HepG2 (cell line): ENCODE measurements around the gene DENND2A. TPM values are rescaled to one million over a fixed set of nuclear protein-coding genes. Genes with fewer than 3 reads are reported as not detected.

Experiments
- ATAC-seq: fragments of 200-7000 bp; cut with Tn5 transposase; 3 replicates; pipeline ENCODE4 v1.9.1; 2020; ENCODE audit warnings: mild to moderate bottlenecking, moderate library complexity
- BruUV-seq: library from RNA; stranded (reverse); fragments of 400-500 nt; replicated peaks from 2 replicates; lab custom pipeline; 2021; lab: Mats Ljungman, UMichigan
- CTCF ChIA-PET: fragments of 300-600 bp; formaldehyde crosslinking; extraction: SDS; loops from one replicate; lab custom pipeline; 2021; ENCODE audit warnings: low total read pairs, inconsistent platforms, low intra/inter-chr PET ratio; lab: Yijun Ruan, JAX
- POLR2A ChIA-PET: fragments of 350-600 bp; sonication (Branson Sonifier 250); formaldehyde crosslinking; loops from one replicate; lab custom pipeline; 2020; ENCODE audit warnings: antibody characterized with exemption, inconsistent platforms; lab: Yijun Ruan, JAX
- DNase-seq: peaks from one replicate; pipeline ENCODE4 v3.0.0-alpha.2; 2015; ENCODE audit warnings: low spot score
- FAIRE-seq: peaks from 3 replicates; lab custom pipeline; 2011; peaks lifted over from hg19 to GRCh38; lab: Jason Lieb, UNC
- H2AFZ ChIP-seq: one replicate; pipeline ENCODE4 v1.6.1; 2011; ENCODE audit warnings: low read length, inconsistent platforms
- H3K27ac ChIP-seq: fragments of 300-600 bp; 3 replicates; pipeline ENCODE4 v1.8.0; 2011; ENCODE audit warnings: mixed run types, mild to moderate bottlenecking, mixed read lengths, low read length, inconsistent platforms; ENCODE audit not compliant: insufficient read depth; ENCODE audit errors: extremely low read length
- H3K27me3 ChIP-seq, 2 experiments: fragments of 200-600 bp in 1 of 2; 2 replicates in 1 of 2; 3 replicates in 1 of 2; pipeline versions ENCODE4 v1.6.0 to v1.8.0; 2011; ENCODE audit warnings: low read length in 2 of 2, mild to moderate bottlenecking in 2 of 2, moderate library complexity in 2 of 2, inconsistent platforms in 1 of 2; ENCODE audit not compliant: insufficient read depth in 2 of 2, control insufficient read depth in 1 of 2
- H3K36me3 ChIP-seq, 2 experiments: fragments of 200-600 bp in 1 of 2; replicated peaks in 1 of 2; 2 replicates in 1 of 2; 3 replicates in 1 of 2; pipeline versions ENCODE4 v1.5.1 to v1.8.0; 2011; ENCODE audit warnings: low read length in 2 of 2, inconsistent platforms in 1 of 2; ENCODE audit not compliant: insufficient read depth in 2 of 2, control insufficient read depth in 1 of 2
- H3K4me1 ChIP-seq: 2 replicates; pipeline ENCODE4 v1.5.1; 2012; ENCODE audit warnings: low read length, inconsistent platforms; ENCODE audit not compliant: insufficient read depth
- H3K4me2 ChIP-seq: 2 replicates; pipeline ENCODE4 v1.6.0; 2011; ENCODE audit warnings: low read depth, low read length, inconsistent platforms
- H3K4me3 ChIP-seq, 3 experiments: fragments of 200-600 bp in 1 of 3; sonication (generic), shearing (Covaris generic) in 1 of 3; replicated peaks in 1 of 3; 2 replicates each; pipeline ENCODE4 v1.5.1; 2011 to 2016; ENCODE audit warnings: low read length in 3 of 3, inconsistent platforms in 2 of 3, low read depth in 2 of 3, mild to moderate bottlenecking in 2 of 3, control low read depth in 1 of 3, mixed read lengths in 1 of 3; ENCODE audit not compliant: insufficient read depth in 1 of 3
- H3K79me2 ChIP-seq: one replicate; pipeline ENCODE4 v1.6.1; 2011; ENCODE audit warnings: low read length, inconsistent platforms; ENCODE audit not compliant: insufficient read depth
- H3K9ac ChIP-seq: 2 replicates; pipeline ENCODE4 v1.6.0; 2011; ENCODE audit warnings: mild to moderate bottlenecking, low read depth, low read length, inconsistent platforms; ENCODE audit not compliant: insufficient read depth
- H3K9me3 ChIP-seq: 2 replicates; pipeline ENCODE4 v1.5.1; 2012; ENCODE audit warnings: mild to moderate bottlenecking, low read length
- H4K20me1 ChIP-seq: 2 replicates; pipeline ENCODE4 v1.6.0; 2011; ENCODE audit warnings: inconsistent platforms, mild to moderate bottlenecking, low read length, moderate library complexity; ENCODE audit not compliant: insufficient read depth
- CCDC6 ChIP-seq: sonication (generic); formaldehyde crosslinking; IDR thresholded peaks from 2 replicates; pipeline ENCODE4 v1.8.1; 2022; ENCODE audit warnings: mild to moderate bottlenecking, missing genetic modification reagents, moderate library complexity
- EHMT2 ChIP-seq: fragments of 200-600 bp; sonication (generic); IDR thresholded peaks from 2 replicates; pipeline ENCODE4 v1.7.0; 2017; ENCODE audit warnings: antibody characterized with exemption, low read depth, low read length, borderline replicate concordance
- POLR2A ChIP-seq, 2 experiments: IDR thresholded peaks; 2 replicates each; pipeline ENCODE4 v1.6.1; 2011; ENCODE audit warnings: low read depth in 2 of 2, low read length in 2 of 2, mild to moderate bottlenecking in 1 of 2, moderate library complexity in 1 of 2; ENCODE audit not compliant: insufficient read depth in 1 of 2
- RAD51 ChIP-seq: fragments of 450-650 bp; IDR thresholded peaks from 2 replicates; pipeline ENCODE4 v1.6.1; 2016; ENCODE audit warnings: borderline replicate concordance
- RBFOX2 ChIP-seq: fragments of 200-400 bp; formaldehyde crosslinking; IDR thresholded peaks from 2 replicates; pipeline ENCODE4 v1.6.1; 2017; ENCODE audit warnings: low read depth, mild to moderate bottlenecking, low read length
- RCOR2 ChIP-seq: IDR thresholded peaks from 2 replicates; pipeline ENCODE4 v1.6.1; 2016; ENCODE audit warnings: missing biosample characterization, missing genetic modification reagents
- SIN3A ChIP-seq: IDR thresholded peaks from 2 replicates; pipeline ENCODE4 v1.6.1; 2011; ENCODE audit warnings: low read depth, mild to moderate bottlenecking, control low read depth, low read length, borderline replicate concordance
- SYNCRIP ChIP-seq: fragments of 200-400 bp; formaldehyde crosslinking; IDR thresholded peaks from 2 replicates; pipeline ENCODE4 v1.6.1; 2018; ENCODE audit warnings: mild to moderate bottlenecking, low read depth, low read length; ENCODE audit not compliant: insufficient read depth
- U2AF1 ChIP-seq: fragments of 200-400 bp; formaldehyde crosslinking; optimal IDR thresholded peaks from 2 replicates; pipeline ENCODE3; 2017; ENCODE audit warnings: mild to moderate bottlenecking, low read depth, low read length
- ZNF292 ChIP-seq: sonication (generic); formaldehyde crosslinking; IDR thresholded peaks from 2 replicates; pipeline ENCODE4 v1.8.1; 2022; ENCODE audit warnings: mild to moderate bottlenecking, low read depth, missing genetic modification reagents, borderline replicate concordance
- ZNF616 ChIP-seq: sonication (generic); formaldehyde crosslinking; IDR thresholded peaks from 2 replicates; pipeline ENCODE4 v1.5.0; 2020; ENCODE audit warnings: low read depth, mild to moderate bottlenecking, missing genetic modification reagents
- ZNF83 ChIP-seq: sonication (generic); formaldehyde crosslinking; IDR thresholded peaks from 2 replicates; pipeline ENCODE4 v1.4.0; 2020; ENCODE audit warnings: missing genetic modification reagents, mild to moderate bottlenecking, borderline replicate concordance
- WGBS: methylation state at CpG from one replicate; pipeline ENCODE4 v1.1.6; 2017; ENCODE audit warnings: low lambda C conversion rate; 5-methylcytosine and 5-hydroxymethylcytosine counted together
- in situ Hi-C: cut with HindIII; loops from 2 replicates; pipeline ENCODE4 v1.10.0; 2017; ENCODE audit warnings: low pct_unique_long_range_greater_than_20kb; ENCODE audit not compliant: extremely low pct_ligation_motif_present
- intact Hi-C: fragments of 100-400 bp; cut with micrococcal nuclease; formaldehyde crosslinking; loops from one replicate; pipeline ENCODE4 v1.10.0; 2022; ENCODE audit not compliant: unreplicated experiment
- polyA plus RNA-seq, 8 experiments: library from polyadenylated mRNA; depleted of rRNA in 3 of 8; stranded (reverse) in 7 of 8; unstranded in 1 of 8; fragments of >200 nt; fragmentation: Illumina TruSeq in 4 of 8; extraction: Trizol in 4 of 8; gene quantifications; 2 replicates each; pipeline versions ENCODE4 v1.2.1 to v1.2.3, GENCODE V29; 2011 to 2016; ENCODE audit warnings: low read depth in 4 of 8, missing spikeins in 1 of 8, mixed read lengths in 1 of 8; ENCODE audit not compliant: insufficient read depth in 1 of 8
- total RNA-seq, 5 experiments: library from RNA; depleted of rRNA; stranded (reverse); fragments of >200 nt; fragmentation: Illumina TruSeq; extraction: Trizol; gene quantifications; 2 replicates each; pipeline ENCODE4 v1.2.3, GENCODE V29; 2016; ENCODE audit warnings: low read depth in 1 of 5
- TF ChIP-seq, protein P1 (sequence below): sonication (generic); formaldehyde crosslinking; IDR thresholded peaks from 2 replicates; pipeline ENCODE4 v1.4.0; 2020; ENCODE audit warnings: missing genetic modification reagents
- TF ChIP-seq, protein P2 (sequence below): sonication (generic); formaldehyde crosslinking; IDR thresholded peaks from 2 replicates; pipeline ENCODE4 v1.4.0; 2020; ENCODE audit warnings: missing genetic modification reagents, borderline replicate concordance
- TF ChIP-seq, protein P3 (sequence below): sonication (generic); formaldehyde crosslinking; IDR thresholded peaks from 2 replicates; pipeline ENCODE4 v1.4.0; 2020; ENCODE audit warnings: missing genetic modification reagents

DENND2A gene
- total and polyA plus RNA-seq, 2 of the 13 experiments (the other 11 are each of a cell fraction or from before 2014, with no cell fraction given), result not detected

DNA sequence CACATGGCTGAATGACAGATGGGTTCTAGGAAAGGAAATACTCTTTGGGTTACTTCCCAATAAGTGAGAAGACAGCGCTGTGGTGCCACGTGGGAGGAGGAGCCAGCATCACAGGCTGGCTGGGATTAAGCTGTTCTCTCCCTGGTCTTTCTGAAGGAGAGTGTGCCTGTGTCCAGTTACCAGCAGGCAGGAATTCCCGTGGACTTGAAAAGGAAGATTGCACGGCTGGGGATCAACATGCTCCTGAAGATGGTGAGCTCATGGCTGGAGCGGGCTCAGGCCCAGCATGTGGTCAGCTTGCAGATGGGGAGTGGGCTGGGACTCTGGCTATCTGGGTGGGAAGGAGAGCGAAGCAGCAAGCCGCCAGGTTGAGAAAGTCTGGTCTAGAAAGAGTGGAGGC, 40.3 kb upstream of the DENND2A start:
- Histone ChIP-seq H3K4me1 (no peaks in the 10 kb centered on the region), H3K4me3 (no peak overlapping the region), H3K27me3 (no peaks in the 10 kb centered on the region), H3K27ac (no peak overlapping the region), H2AFZ (no peak overlapping the region), H3K36me3 (peaks cover 1 to 10% of the 10 kb centered on the region in 2 experiments; a peak in 2 of 5 replicates), H3K9ac (no peak overlapping the region), H4K20me1 (no peaks in the 10 kb centered on the region), H3K4me2 (no peak overlapping the region), H3K79me2 (no peaks in the 10 kb centered on the region), H3K9me3 (no peaks in the 10 kb centered on the region)
- ChIA-PET POLR2A (interaction anchor here (1.3 kb wide), 1 partner anchor 16 kb away, joined by 3 read pairs; the partner anchor contains the start of gene NDUFB2), CTCF (no interaction called here)
- BruUV-seq, result no TSS peak
- ATAC-seq (no peak), FAIRE-seq (no peak), DNase-seq (no peak)
- in situ Hi-C loops, result loop anchor here (25.0 kb wide), 1 partner anchor 331 kb away; the partner anchor contains the start of gene MRPS33
- TF ChIP-seq, protein P1, sequence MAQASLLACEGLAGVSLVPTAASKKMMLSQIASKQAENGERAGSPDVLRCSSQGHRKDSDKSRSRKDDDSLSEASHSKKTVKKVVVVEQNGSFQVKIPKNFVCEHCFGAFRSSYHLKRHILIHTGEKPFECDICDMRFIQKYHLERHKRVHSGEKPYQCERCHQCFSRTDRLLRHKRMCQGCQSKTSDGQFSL (CRISPR knock-in tag), result no peak
- TF ChIP-seq ZNF616, result no peak
- TF ChIP-seq, protein P2, sequence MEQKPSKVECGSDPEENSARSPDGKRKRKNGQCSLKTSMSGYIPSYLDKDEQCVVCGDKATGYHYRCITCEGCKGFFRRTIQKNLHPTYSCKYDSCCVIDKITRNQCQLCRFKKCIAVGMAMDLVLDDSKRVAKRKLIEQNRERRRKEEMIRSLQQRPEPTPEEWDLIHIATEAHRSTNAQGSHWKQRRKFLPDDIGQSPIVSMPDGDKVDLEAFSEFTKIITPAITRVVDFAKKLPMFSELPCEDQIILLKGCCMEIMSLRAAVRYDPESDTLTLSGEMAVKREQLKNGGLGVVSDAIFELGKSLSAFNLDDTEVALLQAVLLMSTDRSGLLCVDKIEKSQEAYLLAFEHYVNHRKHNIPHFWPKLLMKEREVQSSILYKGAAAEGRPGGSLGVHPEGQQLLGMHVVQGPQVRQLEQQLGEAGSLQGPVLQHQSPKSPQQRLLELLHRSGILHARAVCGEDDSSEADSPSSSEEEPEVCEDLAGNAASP, result no peak
- TF ChIP-seq SIN3A, result no peak
- TF ChIP-seq RAD51, result no peak
- intact Hi-C loops, result no loop called here
- 97% methylated on average over 7 of the region's 7 CpGs for WGBS

DNA sequence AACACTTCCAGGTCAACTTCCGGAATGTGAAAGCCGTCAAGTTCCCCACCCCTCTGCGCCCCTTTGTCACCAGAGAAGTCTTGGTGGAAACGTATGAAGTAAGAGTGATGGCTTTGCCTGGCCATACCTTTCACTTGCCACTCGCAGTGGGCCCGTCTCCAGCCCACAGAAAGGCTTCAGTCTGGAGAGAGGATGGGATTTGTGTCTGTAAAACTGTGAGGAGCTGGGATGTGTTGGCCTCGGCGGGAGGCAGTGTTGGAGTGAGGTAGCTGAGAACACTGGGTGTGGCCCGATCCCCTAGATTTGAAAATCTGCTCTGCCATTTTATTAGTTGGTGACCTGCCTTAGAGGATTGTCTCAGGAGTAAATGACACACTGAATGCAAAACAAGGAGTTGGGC, 38.6 kb upstream of the DENND2A start:
- Histone ChIP-seq H3K4me2 (no peak overlapping the region), H3K27ac (no peak overlapping the region), H3K79me2 (no peaks in the 10 kb centered on the region), H3K4me3 (no peak overlapping the region), H2AFZ (no peak overlapping the region), H4K20me1 (no peaks in the 10 kb centered on the region), H3K36me3 (peaks cover 1 to 10% of the 10 kb centered on the region in 2 experiments; a peak in 2 of 5 replicates), H3K9ac (no peak overlapping the region), H3K27me3 (no peaks in the 10 kb centered on the region), H3K4me1 (no peaks in the 10 kb centered on the region; the same call in 1 of the 2 replicates), H3K9me3 (no peaks in the 10 kb centered on the region)
- ATAC-seq (no peak), FAIRE-seq (no peak), DNase-seq (no peak)
- intact Hi-C loops (no loop called here), in situ Hi-C loops (loop anchor here (25.0 kb wide), 1 partner anchor 333 kb away; the partner anchor contains the start of gene MRPS33)
- ChIA-PET CTCF (no interaction called here), POLR2A (no interaction called here)
- 92% methylated on average over 9 of the region's 9 CpGs for WGBS
- no TSS peak for BruUV-seq
- TF ChIP-seq EHMT2 (no peak), POLR2A (IDR thresholded peaks at IDR 0.05; ENCODE audit: insufficient read depth in 1 of 2, low read depth in 2 of 2, low read length in 2 of 2) (no peak), CCDC6 (CRISPR knock-in tag) (no peak), RBFOX2 (no peak), ZNF83 (CRISPR knock-in tag) (no peak), RCOR2 (CRISPR knock-in tag) (no peak), SYNCRIP (no peak), U2AF1 (no peak), ZNF292 (CRISPR knock-in tag) (no peak)
- TF ChIP-seq, protein P3, sequence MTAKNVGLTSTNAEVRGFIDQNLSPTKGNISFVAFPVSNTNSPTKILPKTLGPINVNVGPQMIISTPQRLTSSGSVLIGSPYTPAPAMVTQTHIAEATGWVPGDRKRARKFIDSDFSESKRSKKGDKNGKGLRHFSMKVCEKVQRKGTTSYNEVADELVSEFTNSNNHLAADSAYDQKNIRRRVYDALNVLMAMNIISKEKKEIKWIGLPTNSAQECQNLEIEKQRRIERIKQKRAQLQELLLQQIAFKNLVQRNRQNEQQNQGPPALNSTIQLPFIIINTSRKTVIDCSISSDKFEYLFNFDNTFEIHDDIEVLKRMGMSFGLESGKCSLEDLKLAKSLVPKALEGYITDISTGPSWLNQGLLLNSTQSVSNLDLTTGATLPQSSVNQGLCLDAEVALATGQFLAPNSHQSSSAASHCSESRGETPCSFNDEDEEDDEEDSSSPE, result no peak
